GM12878 (cell line): ENCODE measurements around the gene TRMT44.

ENCODE experiments used
- BRCA1 ChIP-seq: IDR thresholded peaks from 2 replicates; pipeline ENCODE4 v1.6.1; 2011; ENCODE audit warnings: low read depth, low read length, improper control_type of control experiment
- CBX5 ChIP-seq: sonication (generic); IDR thresholded peaks from 2 replicates; pipeline ENCODE4 v1.6.1; 2016; ENCODE audit warnings: low read depth, moderate library complexity, mild to moderate bottlenecking, inconsistent platforms
- CTCF ChIP-seq, 3 experiments: IDR thresholded peaks in 2 of 3; conservative IDR thresholded peaks in 1 of 3; 2 replicates each; pipeline ENCODE4 v1.5.1; 2011; ENCODE audit warnings: low read depth in 3 of 3, low read length in 3 of 3, mild to moderate bottlenecking in 3 of 3, control low read depth in 2 of 3, moderate library complexity in 2 of 3, inconsistent platforms in 1 of 3, mixed read lengths in 1 of 3; ENCODE audit not compliant: control insufficient read depth in 2 of 3, insufficient read depth in 1 of 3; ENCODE audit errors: extremely low read depth in 1 of 3
- SMAD5 ChIP-seq: IDR thresholded peaks from 2 replicates; pipeline ENCODE4 v1.6.1; 2016; ENCODE audit warnings: antibody characterized with exemption, low read depth
- TAF1 ChIP-seq: IDR thresholded peaks from 2 replicates; pipeline ENCODE4 v1.6.1; 2011; ENCODE audit warnings: mild to moderate bottlenecking, low read depth, low read length, borderline replicate concordance

DNA sequence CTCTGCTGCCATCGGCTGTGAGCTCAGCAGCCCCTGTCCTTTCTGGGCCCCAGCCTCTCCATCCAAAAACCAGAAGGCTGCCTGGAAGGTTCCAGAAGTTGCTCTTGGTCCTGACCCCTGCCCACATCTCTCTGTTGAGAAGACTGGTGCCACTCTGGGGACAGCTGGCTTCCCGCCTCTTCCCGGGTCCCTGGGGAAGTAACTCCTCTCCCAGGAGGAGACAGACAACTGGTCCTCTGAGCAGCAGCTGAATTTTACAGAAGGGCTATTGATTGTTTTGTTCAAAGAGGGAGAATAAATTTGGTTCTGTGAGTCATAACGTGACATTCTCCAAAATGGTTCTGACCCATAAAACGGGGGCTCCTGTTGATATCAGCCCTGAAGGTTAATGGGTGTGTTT lies 61.2 kb downstream of the TRMT44 start:
- no peak for TF ChIP-seq TAF1
- TF ChIP-seq SMAD5 = no peak
- TF ChIP-seq CTCF (IDR thresholded peaks at IDR 0.05 in 2 of 3, conservative IDR thresholded peaks at IDR 0.05 in 1 of 3; ENCODE audit: control insufficient read depth in 2 of 3, extremely low read depth in 1 of 3, insufficient read depth in 1 of 3, low read depth in 3 of 3, low read length in 3 of 3) = no peak
- no peak for TF ChIP-seq BRCA1
- TF ChIP-seq CBX5 = no peak
